CD4-positive, alpha-beta T cell treated with Interleukin-15 for 4 hours (primary cell): ENCODE measurements around the gene LRRC74B.
A peak's percentile ranks its signal among the peaks of the same experiment; 100 is the strongest.
"Not testable (repeated sequence)": the region's sequence is repeated elsewhere in the genome, so short reads cannot be mapped to it uniquely, and the experiment has no call there.

Experiments
- DNase-seq: peaks from one replicate; pipeline ENCODE4 v3.0.0-alpha.2; 2020; ENCODE audit warnings: low spot score

The LRRC74B gene

GRCh38 chr22:21045585-21046294 is at the start of gene LRRC74B:
Gene LRRC74B, plus strand, starts transcription at chr22:21045946. Its CDS starts 41 bp downstream, at chr22:21045987.
- DNase-seq = peak; percentile 75

GRCh38 chr22:20996031-20996410 is 49.7 kb upstream of the LRRC74B start:
- DNase-seq = no peak

- no peak for DNase-seq
These were observed 48.9 kb upstream of the LRRC74B start for GRCh38 chr22:20996598-20997535.

GRCh38 chr22:20997536-20998257 is 48.0 kb upstream of the LRRC74B start:
- DNase-seq = no peak

- DNase-seq = no peak
These were observed 47.1 kb upstream of the LRRC74B start for GRCh38 chr22:20998411-20999336.

- DNase-seq = no peak
These were observed 46.2 kb upstream of the LRRC74B start for GRCh38 chr22:20999350-21000206.

- DNase-seq = no peak
These were observed 45.3 kb upstream of the LRRC74B start for GRCh38 chr22:21000207-21000986.

GRCh38 chr22:21000987-21001600 is 44.7 kb upstream of the LRRC74B start:
- no peak for DNase-seq

GRCh38 chr22:21001601-21002325 is 44.0 kb upstream of the LRRC74B start, which contains the start of gene THAP7:
Gene THAP7, minus strand, starts transcription at chr22:21002118. Its CDS starts 207 bp downstream, at chr22:21001911.
- DNase-seq = peak; percentile 96

- DNase-seq = no peak
These were observed 42.0 kb upstream of the LRRC74B start for GRCh38 chr22:21003782-21004181.

- DNase-seq = not testable (repeated sequence)
These were observed 36.5 kb upstream of the LRRC74B start for GRCh38 chr22:21009208-21009607.

GRCh38 chr22:21009638-21010425 is 35.9 kb upstream of the LRRC74B start:
- DNase-seq = no peak

- no peak for DNase-seq
These were observed 35.2 kb upstream of the LRRC74B start for GRCh38 chr22:21010426-21011113.

- DNase-seq = no peak
These were observed 33.0 kb upstream of the LRRC74B start for GRCh38 chr22:21012446-21013407.

GRCh38 chr22:21013657-21014201 is 32.0 kb upstream of the LRRC74B start:
- DNase-seq = no peak
